Tongue (tissue), 2 donors: Measurements from ENCODE around the gene ZNG1C. TPM values are rescaled to one million over a fixed set of nuclear protein-coding genes. Genes with fewer than 3 reads are reported as not detected.
"Not testable (repeated sequence)": the region's sequence is repeated elsewhere in the genome, so short reads cannot be mapped to it uniquely, and the experiment has no call there.

Experiments
- DNase-seq: peaks from one replicate; pipeline ENCODE4 v3.0.0-alpha.2; 2015
- total RNA-seq: library from RNA; depleted of rRNA; stranded (reverse); fragments of >200 nt; gene quantifications from one replicate; pipeline ENCODE4 v1.2.3, GENCODE V29; 2014

ZNG1C gene
- total RNA-seq, 1 donor from 2014 or later: 32.5 TPM

- DNase-seq: not testable (repeated sequence)
Observed at GRCh38 chr9:68343242-68343641, 101.5 kb downstream of the ZNG1C start.

- peak; percentile 33 for DNase-seq
Observed at GRCh38 chr9:68343992-68344391, 102.2 kb downstream of the ZNG1C start.

Other genes with a start within 250 kb of the ZNG1C start
- not detected for gene FOXD4L3, start 60.9 kb downstream of the ZNG1C start, total RNA-seq
- 94.5 TPM for gene PGM5, start 114.6 kb downstream of the ZNG1C start, total RNA-seq